ENCODE measurements around the gene PGGHG.
"Not testable (repeated sequence)": the region's sequence is repeated elsewhere in the genome, so short reads cannot be mapped to it uniquely, and the experiment has no call there.

DNA sequence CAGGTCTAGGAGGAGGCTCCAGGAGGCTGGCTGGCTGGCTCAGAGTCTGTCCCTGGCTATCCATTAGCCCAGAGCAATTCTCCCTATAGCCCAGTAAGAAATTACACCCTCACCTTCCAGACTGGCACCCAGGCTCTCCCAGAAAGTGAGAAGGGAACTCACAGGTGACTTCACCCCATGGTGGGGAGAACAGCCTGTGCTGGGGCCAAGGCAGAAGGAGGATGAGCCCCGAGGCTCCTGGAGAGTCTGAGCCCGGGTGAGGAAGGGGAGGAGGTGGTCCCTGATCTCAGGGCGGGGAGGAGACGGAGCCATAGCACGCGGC lies 25.6 kb downstream of the PGGHG start:
- TF ChIP-seq, protein P1, sequence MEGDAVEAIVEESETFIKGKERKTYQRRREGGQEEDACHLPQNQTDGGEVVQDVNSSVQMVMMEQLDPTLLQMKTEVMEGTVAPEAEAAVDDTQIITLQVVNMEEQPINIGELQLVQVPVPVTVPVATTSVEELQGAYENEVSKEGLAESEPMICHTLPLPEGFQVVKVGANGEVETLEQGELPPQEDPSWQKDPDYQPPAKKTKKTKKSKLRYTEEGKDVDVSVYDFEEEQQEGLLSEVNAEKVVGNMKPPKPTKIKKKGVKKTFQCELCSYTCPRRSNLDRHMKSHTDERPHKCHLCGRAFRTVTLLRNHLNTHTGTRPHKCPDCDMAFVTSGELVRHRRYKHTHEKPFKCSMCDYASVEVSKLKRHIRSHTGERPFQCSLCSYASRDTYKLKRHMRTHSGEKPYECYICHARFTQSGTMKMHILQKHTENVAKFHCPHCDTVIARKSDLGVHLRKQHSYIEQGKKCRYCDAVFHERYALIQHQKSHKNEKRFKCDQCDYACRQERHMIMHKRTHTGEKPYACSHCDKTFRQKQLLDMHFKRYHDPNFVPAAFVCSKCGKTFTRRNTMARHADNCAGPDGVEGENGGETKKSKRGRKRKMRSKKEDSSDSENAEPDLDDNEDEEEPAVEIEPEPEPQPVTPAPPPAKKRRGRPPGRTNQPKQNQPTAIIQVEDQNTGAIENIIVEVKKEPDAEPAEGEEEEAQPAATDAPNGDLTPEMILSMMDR (IDR thresholded peaks at IDR 0.05): not testable (repeated sequence)
- TF ChIP-seq POLR2A, POLR2AphosphoS5 (IDR thresholded peaks at IDR 0.05): not testable (repeated sequence)

Measured in sigmoid colon (tissue), 4 donors.